HT1080 (cell line): ENCODE measurements around the gene PCARE. TPM values are rescaled to one million over a fixed set of nuclear protein-coding genes. Genes with fewer than 3 reads are reported as not detected.
A peak's percentile ranks its signal among the peaks of the same experiment; 100 is the strongest.

ENCODE experiments used
- DNase-seq: peaks from one replicate; pipeline ENCODE4 v3.0.0-alpha.2; 2015; ENCODE audit warnings: low read depth
- total RNA-seq: library from RNA; depleted of rRNA; stranded (reverse); fragments of >200 nt; shearing (Covaris generic); gene quantifications from 2 replicates; pipeline ENCODE4 v1.2.3, GENCODE V29; 2014

The PCARE gene
- total RNA-seq, 1 experiment from 2014 or later = not detected

DNA sequence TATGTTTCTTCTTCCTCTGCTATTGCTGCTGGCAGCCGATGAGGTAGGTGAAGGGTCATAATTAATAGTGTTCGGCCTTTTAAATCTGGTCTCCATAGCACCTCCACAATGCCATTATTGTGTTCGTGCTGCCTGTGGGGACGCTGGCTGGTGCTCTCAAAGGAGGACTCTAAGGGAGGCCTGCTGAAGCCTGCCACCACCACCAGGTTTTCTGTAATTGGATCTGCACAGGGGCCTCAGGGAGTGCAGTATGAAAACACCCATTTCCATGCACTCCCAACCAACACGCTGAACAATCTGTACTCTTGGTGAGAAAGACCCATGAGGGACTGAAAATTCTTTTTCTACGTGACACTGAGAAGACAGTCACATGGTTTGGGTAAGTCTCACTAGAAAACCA is 23.2 kb upstream of the PCARE start:
- DNase-seq = no peak

DNA sequence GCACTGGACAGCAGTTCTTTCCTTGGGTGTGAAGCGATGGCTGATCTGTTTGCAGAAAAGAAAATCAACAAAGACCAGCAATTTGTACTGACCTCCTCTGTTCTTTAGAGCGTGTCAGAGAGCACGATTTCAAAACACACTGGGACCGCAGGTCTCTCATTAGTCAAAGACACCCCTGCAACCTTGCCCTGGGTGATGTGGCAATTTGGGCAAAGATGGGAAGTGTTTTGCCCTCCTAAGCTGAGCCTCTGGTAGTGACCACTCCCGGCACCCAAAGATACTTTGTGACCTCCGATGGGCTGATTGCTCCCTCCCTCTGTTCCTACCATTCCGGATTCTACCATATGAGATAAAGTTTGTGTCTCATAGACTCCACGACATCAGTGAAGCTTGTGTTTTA is 22.6 kb upstream of the PCARE start:
- no peak for DNase-seq

DNA sequence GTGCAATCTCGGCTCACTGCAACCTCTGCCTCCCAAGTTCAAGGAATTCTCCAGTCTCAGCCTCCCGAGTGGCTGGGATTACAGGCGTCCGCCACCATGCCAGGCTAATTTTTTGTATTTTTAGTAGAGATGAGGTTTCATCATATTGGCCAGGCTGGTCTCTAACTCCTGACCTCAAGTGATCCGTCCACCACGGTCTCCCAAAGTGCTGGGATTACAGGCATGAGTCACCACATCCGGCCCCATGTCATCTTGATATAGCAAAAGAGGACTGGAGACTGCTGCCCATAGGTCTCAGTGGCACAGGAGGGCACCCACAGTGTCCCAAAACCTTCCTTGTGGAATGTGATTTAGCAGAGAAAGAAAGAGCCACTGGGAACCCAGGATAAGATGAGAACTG is 16.0 kb upstream of the PCARE start:
- DNase-seq = peak; percentile 70

DNA sequence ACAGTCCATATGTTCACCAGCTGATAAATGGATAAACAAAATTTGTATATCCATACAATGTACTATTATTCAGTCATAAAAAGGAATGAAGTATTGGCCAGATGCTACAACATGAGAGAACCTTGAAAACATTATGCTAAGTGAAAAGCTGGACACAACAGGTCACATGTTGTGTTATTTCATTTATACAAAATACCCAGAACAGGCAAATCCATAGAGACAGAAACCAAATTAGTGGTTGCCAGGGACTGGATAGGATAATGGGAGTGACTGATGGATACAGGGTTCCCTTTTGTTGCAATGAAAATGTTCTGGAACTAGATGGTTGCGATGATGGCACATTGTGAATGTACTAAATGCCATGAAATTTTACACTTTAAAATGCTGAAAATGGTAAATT is 10.2 kb upstream of the PCARE start:
- DNase-seq = no peak

DNA sequence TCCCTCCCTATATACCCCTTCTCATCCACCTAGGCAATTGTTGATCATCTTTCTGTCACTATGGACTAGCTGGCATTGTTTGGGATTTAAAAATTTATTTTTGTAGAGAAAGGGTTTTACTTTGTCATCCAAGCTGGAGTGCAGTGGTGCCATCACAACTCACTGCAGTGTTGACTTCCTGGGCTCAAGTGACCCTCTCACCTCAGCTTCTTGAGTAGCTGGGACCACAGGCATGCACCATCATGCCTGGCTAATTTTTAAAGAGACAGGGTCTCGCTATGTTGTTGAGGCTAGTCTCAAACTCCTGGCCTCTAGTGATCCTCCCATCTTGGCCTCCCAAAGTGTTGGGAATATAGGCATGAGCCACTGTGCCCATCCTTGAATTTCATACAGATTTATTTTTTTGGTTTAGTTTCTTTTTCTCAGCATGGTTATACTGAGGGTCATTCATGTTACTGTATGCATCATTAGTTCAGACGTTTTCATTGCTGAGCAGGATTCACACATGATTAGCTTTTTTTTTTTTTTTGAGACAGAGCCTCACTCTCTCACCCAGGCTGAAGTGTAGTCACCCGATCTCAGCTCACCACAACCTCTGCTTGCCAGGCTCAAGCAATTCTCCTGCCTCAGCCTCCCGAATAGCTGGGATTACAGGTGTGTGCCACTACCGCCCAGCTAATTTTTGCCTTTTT is 8.6 kb upstream of the PCARE start:
- DNase-seq = no peak

DNA sequence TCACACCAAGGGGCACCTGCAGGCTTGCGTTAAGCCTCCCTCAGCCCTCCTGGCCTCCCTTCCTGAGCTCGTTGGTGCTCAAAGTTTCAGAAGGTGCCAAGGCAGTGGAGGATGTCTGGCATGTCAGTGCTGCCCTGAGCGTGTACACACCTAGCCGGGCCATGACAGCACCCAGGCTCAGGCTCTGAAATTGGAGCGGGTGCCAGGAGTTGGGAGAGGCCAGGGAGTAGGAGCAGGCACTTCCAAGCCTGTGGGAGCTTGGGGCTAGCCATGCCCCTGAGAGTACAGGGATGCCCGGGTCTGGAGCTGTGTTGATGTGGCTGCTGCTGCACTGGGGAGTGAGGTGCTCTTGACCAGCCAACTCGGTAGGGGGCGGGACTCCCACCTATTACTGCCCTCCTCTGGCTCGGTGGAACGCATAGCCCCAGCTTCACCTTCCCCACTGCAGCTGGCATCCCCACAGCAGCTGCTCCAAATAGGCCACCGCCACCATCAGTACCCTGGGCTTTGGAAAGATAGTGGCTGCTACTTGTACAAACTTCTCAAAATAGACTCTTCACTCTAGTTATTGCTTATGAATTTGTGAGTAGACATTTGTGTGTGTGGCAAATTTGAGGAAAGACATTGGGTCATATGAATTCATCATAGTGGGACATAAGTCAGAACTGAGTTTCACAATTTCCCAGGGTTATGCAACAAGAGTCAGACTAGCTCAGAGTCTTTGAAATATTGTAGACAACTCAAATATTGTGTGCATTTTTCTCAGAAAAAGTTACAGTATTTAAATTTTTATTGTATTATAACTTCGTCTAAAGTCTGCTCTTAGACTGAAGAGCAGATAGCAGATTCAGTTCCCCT is 6.8 kb upstream of the PCARE start:
- DNase-seq = no peak

DNA sequence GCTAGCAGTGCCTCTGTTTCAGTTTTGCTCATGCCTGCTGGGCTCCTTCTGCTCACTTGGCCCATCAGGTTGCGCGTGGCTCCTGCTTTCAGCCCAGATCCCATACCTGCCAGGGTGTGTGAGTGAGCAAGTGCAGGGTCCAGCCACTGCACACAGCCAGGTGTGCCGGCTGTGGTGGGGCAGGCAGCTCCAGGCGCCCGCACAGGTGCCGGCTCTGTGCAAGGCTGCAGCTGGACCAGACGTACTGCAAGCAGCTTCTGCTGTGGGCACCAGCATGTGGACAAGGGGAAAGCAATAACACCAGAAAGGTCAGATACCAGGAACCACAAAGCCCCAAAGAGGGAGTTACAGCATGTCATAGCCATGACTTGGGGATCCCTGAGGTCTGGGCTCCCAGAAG is 5.6 kb upstream of the PCARE start:
- DNase-seq = no peak

DNA sequence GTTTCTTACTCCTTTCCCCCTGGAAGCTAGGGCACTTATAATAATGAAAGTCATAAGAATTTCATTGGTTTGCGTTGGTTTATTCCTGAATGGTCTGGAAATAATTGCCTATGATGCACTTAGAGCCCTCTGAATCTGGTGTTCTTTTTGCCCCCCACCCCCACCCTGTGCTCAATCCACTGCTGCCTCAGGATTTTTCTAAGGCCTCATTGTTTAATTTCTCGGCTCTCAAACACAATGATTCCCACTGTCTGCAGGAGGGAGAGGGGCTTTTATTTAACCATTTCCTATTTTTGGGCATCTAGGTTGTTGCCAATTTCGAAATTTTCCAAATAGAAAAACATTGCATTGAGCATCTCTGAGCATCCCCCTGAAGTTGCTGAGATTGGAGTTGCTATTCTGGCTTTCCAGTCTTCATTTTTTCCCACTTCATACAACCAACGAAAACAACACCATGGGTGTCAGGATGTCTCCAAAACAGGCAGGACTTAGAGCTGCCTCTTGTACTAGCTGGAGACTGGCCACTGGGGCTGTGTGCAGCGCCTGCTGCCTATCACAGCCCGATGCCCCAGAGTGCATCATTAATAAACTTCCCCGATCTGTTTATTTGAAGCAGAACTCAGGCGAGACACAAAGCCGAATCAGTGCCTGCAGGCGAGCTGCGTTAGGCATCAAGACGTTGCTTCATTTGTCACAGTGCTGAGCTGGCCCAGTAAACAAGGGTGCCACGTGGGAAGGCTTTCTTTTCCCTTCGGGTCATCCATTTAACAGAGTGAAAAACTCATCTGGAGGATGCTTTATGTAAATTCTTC is 1.8 kb upstream of the PCARE start:
- DNase-seq = no peak

DNA sequence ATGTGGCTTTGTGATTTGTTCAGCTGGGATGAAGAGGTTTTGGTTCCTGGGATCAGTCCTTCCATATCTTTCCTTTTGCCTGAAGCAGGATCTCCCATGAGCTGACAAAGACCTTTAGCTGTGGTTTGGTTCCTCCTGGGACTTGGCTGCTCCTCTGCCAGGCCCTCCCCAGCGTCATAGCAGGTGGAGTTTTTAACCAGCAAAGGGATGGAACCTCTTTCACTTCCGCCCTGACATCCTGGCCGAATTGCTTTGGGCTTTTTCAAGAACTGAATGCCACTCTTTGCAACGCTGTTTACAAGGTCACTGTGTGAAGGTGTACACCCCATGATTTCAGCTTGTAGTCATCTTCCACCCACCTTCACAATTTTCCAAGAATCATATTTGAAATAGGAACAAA is 390 bp downstream of the PCARE start:
- DNase-seq = no peak

DNA sequence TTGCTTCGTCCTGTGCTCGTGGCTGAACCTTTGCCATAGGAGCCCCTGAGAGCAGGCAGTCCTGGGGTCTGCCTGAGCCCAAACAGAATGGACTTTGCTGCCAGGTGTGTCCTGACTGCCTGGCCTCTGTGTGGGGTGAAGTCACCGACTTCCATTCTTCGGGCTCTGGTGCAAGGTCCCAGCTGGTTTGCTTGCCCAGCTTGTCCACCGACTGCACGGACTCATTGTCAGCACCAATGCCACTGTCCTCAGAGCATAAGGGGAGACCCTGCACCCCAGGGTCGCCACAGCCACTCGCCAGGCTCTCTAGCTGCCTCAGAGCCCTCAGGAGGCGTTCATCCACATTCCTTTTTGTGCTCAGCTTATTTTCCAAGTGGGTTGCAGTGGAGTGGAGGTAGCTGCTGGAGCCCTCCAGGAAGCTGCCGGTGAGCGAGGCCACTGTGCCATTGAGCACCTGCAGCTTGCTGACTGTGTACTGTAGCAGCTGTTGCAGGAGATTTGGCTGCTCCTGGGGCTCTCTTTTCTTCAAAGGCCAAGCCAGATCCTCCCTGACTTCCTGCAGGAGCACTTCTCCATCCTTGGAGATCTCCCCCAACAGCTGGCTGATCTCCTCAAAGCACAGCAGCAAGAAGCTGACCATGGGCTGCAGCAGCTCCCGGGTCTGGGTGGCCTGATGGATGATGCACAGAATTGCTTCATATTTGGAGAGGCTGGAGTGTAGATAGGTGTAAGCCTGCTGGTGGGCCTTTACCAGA is 1.2 kb downstream of the PCARE start:
- DNase-seq = no peak

DNA sequence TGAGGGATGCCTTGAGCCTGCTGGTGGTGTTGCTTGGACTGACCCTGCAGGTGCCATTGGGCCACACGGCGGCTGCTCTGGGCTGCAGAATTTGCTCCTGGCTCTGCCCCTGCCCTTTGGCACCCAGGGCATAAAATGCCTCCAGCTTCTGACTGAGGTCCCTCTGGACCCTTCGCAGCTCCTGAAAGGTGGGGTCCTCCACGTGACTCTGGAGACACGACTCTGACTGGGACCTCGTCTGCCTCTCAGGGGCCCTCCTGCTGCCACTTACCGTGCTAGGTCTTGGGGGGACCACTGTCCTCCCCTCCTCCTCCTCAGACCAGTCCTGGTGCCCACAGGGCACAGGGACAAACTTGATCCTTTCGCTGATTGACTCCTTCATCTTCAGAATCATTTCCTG is 2.1 kb downstream of the PCARE start:
- no peak for DNase-seq

DNA sequence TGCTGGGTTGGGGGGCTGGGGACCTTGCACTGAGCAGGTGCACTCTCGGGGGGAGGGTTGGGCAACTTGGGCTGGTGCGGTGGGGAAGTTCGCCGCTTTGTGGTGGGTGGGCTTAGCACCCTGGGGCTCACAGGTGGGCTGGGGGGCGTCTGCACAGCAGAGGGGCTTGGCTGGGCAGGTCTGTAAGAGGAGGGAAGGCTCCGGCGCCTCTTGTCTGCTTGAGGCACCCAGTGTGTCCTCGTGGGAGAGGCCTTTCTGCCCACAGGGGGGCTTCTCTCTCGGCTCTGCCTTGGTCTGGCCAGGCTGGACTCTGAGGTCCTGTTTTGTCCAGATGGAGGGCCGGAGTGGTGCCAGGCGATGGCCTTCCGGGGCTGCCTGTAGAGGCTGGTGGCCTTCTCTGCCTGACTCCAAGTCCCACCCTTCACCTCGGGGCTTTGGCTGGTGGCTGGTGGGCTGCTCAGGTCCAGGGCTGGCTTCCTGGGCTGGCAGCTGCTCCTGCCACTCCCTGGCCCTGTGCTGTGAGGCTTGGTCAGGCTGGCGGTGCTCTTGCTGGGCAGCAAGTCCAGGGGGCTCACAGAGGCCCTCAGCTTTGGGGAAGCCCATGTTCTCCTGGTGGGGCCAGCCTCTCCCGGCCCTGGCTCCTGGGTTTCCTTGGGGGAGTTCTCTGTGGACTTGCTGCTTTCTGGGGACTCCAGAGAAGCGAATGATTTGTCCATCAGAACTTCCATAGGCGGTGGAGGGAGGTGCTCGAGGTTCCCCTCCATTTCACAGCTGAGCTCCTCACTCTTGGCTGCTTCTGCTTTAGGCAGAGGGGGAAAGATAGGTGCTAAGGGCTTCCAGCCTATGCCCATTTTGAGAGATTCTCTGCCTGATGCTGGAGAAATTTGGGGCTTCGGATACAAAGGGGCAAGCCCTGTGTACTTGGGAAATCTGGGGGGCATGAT is 3.0 kb downstream of the PCARE start:
- no peak for DNase-seq

DNA sequence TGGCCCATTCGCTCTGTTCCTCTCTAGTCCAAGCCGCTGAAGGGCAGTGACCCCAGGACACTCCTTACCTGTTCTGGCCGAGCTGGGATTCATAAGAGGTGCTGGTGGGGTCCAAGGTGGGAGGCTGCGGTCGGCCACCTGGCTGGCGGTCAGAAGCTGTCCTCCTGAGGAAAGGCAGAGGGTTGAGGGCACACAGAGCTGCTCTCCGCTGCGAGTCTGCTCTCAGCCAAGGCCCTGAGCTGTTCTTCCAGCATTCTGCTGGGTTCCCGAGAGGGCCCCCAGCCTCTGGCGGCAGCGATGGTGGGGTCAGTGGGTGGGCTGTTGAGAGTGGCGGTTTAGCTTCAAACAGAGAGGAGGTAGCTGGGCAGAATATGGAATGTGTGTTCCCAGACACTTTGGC is 3.8 kb downstream of the PCARE start:
- no peak for DNase-seq

DNA sequence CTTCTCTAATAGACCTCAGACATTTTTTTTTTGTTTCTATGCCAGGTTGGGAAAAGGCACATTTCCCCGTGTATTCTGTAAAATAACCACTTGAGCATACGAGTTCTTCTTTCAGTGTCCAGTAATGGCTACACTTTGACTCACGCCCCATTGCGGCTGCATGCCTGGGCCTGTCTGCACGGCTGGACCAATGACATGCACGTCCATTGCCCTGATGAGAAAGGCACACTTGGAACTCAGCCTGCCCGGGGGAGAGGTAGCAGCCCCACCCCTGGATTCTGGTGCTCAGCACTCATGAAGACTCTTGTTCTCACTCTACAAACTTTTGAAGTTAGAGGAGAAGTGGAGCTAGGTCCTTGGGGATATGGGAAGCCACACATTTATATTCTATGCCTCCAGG is 5.8 kb downstream of the PCARE start:
- DNase-seq = no peak

DNA sequence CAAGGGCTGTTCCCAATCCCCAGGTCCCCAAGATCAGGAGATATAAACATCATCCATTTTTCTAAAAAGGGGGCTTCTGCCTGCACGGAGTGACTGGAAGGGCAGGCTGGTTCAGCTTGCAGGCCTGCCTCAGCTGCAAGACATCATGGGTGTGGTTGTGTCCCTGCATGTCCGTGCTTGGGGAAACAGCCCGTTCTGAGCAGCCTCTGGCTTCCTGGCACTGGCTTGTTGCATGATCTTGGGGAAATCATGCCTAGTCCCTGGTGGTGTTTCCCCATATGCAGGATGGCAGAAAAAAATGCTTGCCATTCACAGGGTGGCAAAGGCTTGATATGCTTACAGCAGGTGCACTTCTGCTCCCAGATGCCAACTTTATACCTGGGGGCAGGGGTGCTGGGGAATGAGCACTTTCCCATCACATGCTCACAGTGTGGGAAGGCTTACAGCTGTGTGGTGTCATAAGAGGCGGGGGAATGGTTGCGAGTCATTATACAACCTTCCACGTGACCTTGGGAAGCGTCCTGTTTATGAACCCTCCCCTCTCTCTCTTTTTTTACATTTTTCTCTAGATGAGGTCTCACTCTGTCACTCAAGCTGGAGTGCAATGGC is 7.2 kb downstream of the PCARE start:
- peak; percentile 31 for DNase-seq

DNA sequence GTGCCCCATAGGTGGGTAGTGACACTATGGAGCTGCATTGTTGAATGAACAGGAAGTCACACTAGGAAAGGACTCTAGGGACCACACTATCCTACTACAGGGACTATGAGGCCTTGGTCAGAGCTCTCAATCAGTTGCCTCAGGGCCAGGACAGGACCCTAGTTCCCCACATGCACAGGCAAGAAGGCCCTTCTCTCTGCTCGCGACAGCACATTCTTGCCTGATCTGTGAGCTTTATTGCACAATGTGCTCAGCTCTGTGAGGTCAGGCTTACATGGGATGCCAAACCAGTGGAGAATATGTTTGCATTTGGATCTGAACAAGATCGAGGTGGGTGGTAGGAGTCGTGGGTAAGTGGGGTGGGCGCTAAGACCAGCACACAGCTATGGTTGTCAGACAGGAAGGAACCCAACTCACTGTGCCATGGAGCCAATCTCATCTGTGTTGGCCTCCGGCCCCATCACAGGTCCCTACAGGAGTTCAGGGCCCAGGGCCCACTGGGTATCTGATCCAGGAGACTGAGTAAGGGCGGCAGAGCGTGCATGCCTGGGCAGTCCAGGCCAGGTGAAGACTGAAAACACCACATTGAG is 8.0 kb downstream of the PCARE start:
- DNase-seq = no peak

DNA sequence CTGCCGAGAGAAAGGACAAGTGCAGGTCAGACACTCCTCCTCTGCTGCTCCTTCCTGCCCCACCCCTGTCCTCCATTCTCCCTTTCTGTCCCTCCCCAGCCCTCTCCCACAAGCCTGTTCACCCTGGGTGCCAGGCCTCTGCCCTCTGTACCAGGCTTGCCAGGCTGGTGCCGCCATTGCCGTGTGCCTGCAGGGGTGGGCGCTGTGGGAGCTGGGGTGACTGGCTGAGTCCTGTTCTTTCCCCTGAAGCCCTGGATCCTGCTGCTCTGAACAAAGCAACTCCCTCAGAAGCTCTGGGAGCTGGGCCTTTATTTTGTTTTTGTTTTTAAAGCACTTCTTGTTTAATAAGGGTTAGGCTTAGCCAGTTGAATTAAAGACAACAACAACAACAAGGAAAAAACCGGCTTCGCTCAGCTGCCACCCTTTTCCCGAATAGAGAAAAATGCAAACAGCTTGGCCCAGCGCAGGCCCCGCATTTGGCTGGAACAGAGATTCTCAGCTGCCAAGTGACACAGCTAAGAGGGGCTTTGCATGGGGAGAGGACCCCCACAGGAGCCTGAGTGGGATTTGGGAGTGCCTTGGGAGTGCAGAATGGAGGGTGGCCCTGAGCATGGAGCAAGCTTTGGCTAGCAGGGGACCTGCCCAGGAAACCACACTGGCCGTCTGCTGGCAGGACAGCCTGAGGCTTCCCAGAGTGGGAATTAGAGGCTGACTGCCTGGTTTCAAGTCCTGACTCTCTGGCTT is 9.1 kb downstream of the PCARE start:
- no peak for DNase-seq

DNA sequence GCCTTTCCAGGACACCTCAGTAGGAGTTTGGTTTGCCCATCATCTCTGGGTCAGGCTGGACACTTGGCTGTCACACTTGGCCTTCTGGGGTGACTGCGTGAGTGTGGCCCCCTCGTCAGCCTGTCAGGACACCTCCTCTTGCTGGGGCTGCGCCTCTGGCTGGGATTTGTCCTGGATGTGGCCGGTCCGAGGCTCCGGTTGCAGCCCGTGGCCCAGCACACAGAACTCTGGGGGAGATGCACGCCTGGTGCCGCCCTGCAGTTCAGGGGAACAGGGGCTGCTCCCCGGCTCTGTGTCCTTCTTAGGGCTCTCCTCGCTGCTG is 9.6 kb downstream of the PCARE start:
- no peak for DNase-seq

DNA sequence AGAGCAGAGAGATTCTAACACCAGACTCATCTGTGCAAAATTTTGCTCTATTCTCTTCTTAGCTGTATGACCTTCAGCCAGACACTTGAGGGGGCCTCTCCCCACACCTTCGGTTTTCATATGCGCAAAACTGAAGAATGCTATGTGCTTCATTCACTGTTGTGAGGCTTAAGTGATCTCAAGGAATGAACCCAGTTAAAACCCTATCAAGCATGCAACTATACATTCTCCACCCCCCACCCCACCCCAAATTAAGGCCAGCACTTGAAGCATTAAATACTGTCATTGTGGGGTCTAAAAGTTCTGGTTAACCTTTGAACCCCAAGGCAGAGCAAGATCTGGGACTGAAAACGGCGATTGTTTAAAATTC is 10.0 kb downstream of the PCARE start:
- DNase-seq = no peak
